HT-29 (cell line): Measurements from ENCODE around the gene DENND4B. TPM values are rescaled to one million over a fixed set of nuclear protein-coding genes. Genes with fewer than 3 reads are reported as not detected.
A peak's percentile ranks its signal among the peaks of the same experiment; 100 is the strongest.
"Not testable (repeated sequence)": the region's sequence is repeated elsewhere in the genome, so short reads cannot be mapped to it uniquely, and the experiment has no call there.

Experiments used
- DNase-seq: peaks from one replicate; pipeline ENCODE4 v3.0.0-alpha.2; 2015; ENCODE audit warnings: low spot score
- total RNA-seq: library from RNA; depleted of rRNA; stranded (reverse); fragments of >200 nt; shearing (Covaris generic); gene quantifications from 2 replicates; pipeline ENCODE4 v1.2.3, GENCODE V29; 2014

DENND4B gene
- total RNA-seq, 1 experiment from 2014 or later, result 36.5 TPM

DNA sequence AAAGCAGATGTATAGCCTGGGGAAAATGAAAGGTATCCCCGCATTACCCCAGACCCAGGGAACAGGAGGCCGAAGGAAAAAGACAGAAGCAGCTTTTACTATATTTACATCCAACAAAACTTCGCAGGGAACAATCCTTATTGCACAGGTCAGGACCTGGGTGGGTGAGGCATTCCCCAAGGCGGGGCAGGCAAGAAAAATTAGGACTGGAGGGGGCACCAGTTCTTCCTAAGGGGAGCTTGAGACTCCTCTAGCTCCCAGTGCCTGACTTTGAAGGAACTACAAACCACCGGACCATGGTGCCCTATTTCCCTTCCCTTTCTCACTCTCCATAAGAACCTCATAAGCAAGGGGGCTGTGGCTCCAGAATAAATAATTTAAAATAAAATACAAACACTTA lies 17.1 kb downstream of the DENND4B start:
- no peak for DNase-seq

DNA sequence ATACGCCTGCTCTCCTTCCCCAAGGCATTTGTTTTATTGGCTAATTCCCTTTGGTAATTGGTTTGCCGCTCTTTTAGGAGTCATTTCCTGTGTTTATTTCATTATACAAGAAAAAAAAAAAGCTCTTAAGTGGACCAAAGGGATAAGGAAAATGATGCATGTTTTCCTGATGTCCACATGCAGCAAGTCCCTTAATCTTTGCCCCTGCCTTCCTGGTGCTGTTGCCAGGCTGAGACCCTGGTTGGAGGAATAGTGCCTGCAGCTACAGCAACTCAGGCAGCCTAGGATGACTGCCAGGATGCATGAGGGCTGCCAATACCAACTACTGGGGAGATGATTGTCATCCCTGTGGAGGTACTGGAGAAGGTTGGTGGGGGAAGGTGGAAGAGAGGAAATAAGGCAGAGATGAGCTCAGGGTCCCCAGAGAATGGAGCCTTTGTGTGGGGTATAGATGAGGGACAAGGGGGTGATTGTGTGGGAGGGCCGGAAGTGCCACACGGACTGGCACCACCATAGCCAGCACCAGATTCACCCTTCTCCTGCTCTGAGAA lies 17.7 kb downstream of the DENND4B start:
- DNase-seq, result no peak

DNA sequence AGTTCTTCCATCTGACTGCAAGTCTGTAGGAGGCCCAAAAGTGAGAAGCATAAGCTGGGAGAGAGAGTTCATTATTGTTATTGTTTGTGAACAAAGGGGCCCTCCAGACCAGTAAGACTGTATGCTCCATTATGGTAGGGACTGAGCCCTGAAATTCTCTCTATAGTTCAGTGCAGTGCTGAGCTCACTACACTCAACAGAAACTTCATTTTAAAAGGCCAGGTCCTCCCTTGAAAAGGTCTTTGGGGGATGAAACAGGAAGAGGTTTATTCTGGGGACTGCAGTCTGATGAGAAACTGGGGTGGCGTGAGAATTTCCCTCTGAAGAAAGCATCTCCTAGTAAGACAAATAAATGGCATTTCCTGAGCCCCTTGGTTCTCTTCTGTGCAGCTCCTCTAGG lies 18.3 kb downstream of the DENND4B start:
- no peak for DNase-seq

DNA sequence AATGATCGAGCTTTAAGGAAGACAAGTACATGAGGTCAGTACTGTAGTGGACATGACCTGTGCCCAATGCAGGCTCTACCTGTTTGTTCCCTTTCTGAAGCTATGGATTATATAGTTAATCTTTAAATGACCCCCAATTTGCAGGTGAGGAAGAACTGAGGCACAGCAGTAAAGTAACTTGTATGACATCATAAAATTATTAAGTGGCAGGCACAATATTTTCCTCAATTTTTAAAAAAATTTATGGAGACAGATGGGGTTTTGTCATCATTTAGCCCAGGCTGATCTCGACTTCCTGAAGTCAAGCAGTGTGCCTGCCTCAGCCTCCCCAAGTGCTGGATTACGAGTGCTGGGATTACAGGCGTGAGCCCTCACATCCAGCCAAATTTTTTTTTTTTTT lies 20.1 kb downstream of the DENND4B start:
- DNase-seq, result no peak

DNA sequence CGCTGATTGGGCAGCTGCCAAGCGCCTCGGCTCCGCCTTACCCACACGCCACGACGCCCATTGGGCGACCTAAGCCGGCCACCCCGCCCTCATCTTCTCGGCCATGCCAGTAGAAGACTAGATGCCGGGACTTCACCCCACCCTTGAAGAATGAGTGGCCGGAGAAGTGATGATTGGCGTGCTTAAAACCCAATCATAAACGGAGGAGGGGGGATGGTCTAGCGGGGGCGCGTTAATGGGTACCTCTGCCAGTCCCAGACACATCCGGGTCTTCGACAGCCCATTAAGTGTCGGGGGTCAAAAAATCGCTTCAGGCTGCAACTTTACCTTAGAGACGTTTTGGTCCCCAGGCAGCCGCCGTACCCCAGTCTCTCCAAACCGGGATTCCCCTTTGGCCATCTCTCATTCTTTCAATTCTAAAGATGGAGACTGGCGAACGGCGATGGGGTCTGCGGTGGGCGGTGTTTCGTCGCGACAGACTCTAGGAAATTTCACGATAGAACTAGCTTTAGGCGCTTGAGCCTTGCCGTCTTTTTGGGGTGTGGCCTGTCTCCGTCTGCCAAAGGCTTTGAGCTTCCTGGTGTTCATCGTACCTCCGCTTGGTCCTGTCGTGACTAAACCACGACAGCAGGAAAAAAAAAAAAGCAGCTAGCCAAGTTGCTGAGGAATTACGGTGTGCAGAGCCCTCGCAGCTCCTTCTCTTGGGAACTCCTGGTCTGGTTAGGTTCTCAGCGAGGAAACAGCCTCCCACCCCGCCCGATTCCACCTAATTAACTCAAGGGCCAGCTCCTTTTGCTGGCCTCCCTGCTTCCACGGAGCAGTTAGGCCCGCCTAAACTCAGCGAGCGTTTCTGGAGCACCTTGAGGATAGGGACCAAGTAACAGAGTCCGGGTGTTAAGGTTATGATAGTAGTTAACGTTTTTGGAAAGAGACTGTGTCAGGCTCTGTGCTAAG lies 23.3 kb downstream of the DENND4B start, which contains the start of gene GATAD2B:
Gene GATAD2B, minus strand, starts transcription at position 1 of the 954 bp plus-strand sequence. CDS start 94,625 bp downstream, outside the sequence.
- DNase-seq, result peak; percentile 99

DNA sequence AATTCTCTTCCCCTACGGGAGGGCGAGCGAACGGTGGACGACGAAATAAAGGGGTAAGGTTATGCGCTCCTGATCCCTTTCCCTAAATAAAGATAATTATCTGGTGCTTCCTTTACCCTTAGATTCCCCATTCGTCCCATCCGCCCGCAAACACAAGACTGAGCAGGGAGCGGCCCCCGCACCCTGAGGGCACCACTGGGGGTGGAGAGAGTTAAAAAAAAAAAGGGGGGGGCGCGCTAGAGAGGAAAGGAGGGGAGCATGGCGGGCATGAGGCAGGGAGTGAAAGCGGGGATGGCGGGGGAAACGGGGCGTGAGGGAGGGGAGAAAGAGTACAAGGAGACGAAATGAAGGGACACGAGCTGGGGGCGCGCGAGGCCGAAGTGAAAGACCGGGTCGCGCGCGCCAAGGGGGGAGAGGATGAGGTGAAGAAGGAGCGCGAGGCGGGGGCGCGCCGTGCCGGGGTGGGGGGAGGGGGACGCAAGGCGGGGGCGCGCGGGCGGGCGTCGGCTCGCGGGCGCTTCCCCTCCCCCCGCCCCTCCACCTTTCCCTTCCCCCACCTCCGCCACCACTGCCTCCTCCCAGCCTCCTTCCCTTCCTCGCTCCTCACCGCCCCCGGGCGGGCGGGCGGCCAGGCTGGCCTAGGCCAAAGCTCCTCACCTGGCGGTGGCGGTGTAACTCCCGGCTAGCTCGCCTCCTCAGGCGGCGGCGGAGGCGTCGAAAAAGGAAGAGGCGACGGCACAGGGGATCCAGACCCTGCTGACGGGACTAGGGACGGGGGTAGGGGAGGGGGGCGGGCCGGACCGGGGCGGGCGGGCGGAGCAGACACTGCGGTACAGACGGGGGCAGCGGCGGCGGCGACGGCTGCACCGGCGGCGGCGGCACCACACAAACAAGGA lies 24.2 kb downstream of the DENND4B start:
- peak; percentile 69 for DNase-seq

DNA sequence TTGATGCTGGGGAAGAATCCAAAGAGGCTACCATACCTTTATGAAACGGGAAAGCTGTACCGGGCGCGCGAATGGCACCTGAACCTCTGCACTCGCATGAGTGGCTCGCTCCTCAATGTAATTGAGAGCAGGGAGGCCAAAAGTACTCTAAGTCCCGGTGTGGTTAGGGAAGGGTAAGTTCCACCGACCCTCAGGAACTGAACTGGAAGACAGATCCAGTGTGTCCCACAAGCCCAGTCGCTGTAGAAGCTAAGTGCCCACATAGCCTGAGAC lies 24.8 kb downstream of the DENND4B start:
- peak; percentile 29 for DNase-seq

DNA sequence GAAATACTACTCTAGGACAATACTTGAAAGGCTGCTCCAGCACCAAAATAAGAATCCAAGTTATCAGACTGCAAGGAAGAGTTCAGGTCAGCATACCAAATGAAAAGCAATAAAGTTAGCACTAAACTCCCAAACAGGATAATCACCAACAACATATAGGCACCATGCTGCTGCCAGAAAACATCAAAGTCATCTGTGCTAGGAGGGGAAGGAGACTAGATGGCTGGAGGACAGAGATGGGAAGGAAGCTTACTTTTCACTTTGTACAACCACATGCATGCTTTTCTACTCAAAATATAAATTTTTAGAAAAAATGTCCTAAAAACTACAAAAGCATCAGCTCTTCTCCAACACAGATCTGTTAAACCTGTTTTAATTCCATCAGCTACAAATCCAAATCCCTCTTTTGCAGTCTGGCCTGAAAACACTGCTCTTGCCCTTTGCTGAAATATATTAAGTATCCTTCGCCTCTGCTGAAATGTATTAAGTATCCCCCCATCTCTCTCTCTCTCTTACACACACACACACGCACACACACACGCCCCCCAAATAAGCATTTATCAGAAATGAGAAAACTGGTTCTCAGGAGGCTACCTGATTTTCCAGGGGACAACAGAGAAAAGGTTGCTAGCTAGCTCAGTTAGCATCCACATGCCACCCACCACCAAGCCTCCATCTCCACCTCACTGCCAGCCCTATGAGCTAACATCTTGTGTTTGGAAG lies 25.3 kb downstream of the DENND4B start:
- no peak for DNase-seq

DNA sequence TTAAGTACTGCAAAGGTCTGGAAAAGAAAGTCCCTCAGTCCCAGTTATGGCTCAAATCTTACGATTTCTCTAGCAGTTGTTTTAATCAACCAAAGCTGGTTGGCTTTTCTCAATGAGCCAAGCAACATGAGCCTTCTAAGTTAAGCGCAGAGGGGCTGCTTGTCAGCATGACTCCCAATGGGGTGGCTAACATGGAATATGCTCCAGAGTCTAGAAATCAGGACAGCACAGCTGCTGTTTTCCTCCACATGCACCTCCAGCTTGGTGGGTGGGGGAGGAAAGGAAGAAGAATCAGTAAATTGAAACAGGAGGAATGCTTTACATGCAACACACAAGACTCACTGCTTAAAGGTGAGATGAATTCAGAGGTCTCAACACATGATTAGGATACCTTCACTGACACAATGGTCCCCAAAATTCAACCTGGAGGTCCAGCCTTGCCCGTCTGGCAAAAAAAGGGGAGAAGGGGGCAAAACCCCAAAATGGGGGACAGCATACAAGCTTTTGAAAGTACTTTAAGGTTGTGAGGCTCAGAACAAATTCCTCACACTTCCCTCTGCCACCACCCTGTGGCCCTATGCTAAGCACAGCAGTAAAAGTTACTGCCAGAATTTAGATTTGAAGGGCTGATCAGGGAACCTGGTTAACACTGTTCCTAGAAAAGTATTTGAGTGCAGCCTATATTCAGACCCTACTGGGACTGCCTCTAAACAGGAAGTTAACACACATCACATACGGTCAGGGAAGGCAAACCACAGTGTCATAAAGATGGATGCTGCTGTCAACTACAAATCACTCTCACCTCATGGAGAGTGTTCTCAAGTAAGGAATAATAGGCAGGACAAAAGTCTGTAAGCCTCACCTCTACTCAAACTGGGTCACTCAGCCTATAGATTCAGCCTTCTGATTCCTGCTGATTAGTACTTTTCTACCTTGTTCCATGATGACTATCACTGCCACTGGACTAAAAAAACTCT lies 26.4 kb downstream of the DENND4B start:
- DNase-seq, result peak; percentile 15

DNA sequence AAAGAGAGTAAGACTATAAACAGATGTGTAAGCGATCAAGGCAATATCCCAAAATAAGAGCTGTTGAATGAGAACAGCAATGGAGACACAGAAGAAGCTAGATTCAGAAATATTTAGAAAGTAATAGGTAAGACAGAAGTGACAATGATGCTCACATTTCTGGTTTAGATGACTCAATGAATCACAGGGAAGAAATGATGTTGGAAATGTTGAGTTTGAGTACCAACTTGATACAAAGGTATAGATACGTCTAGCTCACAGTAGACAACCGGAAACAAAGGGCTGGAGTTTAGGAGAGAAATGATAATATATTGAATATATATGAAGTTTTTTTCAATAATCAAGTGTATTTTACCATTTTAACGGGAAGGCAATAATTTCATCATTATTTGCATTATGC lies 30.2 kb downstream of the DENND4B start:
- DNase-seq, result no peak

DNA sequence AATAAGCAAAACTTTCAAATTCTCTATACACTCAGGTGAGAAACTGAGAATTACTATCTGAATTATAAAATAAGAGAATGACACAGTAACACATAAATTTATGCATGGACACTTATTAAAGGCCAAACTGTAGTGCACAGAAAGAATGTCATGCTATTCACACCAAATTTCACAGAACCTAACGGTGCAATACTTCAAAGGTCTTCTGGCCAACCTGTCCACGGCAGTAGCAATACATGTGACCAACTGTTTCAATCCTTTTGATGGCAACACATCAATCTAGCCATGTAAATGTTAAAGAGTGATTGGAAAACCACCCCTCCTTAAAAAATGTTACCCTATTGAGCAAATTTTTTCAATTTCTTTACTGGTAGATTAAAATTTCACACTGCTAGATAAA lies 34.2 kb downstream of the DENND4B start:
- no peak for DNase-seq

DNA sequence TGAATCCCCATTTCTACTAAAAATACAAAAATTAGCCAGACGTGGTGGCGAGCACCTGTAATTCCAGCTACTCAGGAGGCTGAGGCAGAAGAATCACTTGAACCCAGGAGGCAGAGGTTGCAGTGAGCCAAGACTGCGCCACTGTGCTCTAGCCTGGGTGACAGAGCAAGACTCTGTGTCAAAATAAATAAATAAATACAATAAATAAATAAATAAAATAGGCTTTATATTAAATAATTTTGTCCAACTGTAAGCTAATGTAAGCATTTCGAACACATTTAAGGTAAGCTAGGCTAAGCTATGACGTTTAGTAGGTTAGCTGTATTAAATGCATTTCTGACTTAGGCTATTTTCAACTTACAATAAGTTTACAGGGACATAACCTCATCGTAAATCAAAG lies 36.0 kb downstream of the DENND4B start:
- DNase-seq, result not testable (repeated sequence)

DNA sequence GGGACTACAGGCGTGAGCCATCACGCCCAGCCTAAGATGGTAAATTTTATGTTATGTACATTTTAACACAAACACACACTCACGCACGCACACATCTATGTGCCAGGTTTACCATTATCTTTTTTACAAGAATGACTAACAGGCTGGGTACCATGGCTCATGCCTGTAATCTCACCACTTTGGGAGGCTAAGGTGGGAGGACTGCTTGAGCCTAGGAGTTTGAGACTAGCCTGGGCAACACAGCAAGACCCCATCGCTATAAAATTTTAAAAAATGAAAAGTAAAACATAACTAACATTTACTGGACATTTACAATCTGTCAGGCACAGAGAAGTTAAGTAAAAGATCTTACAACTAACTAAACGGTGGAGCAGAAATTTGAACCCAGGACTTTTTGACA lies 38.4 kb downstream of the DENND4B start:
- no peak for DNase-seq

DNA sequence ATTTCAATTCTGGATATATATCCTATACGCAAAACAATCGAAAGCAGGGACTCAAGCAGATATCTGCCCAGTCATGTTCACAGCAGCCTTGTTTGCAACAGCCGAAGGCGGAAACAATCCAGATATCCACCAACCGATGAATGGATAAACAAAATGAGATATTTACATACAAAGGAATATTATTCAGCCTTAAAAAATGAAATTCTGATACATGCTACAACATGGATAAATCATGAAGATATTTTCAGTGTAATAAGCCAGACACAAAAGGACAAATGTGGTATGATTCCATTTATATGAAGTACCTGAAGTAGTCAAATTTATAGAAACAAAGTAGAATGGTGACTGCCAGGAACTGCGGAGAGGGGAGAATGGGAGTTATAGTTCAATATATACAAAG lies 39.4 kb downstream of the DENND4B start:
- no peak for DNase-seq

DNA sequence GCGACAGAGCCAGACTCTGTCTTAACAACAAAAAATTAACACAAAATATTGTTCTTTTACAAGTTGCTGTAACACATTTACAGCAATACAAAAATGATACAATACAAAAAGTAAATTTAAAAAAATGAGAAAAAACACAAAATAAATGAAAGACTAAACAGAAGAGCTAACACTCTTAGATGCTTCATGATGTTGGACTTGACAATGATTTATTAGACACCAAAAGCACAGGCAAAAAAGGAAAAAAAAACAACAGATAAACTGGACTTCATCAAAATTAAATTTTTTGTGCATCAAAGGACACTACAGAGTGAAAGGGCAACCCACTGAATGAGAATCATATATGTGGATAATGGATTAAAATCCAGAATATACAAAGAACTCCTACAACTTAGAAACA lies 40.1 kb downstream of the DENND4B start:
- DNase-seq, result no peak

DNA sequence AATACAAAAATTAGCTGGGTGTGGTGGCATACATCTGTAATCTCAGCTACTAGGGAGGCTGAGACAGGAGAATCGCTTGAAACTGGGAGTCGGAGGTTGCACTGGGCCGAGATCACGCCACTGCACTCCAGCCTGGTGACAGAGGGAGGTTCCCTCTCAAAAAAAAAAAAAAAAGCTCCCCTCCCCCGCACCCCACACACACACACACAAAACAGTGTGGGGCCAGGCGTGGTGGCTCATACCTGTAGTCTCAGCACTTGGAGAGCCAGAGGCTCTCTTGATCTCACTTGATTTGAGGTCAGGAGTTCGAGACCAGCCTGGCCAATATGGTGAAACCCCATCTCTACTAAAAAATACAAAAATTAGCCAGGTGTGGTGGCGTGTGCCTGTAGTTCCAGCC lies 40.6 kb downstream of the DENND4B start:
- not testable (repeated sequence) for DNase-seq

DNA sequence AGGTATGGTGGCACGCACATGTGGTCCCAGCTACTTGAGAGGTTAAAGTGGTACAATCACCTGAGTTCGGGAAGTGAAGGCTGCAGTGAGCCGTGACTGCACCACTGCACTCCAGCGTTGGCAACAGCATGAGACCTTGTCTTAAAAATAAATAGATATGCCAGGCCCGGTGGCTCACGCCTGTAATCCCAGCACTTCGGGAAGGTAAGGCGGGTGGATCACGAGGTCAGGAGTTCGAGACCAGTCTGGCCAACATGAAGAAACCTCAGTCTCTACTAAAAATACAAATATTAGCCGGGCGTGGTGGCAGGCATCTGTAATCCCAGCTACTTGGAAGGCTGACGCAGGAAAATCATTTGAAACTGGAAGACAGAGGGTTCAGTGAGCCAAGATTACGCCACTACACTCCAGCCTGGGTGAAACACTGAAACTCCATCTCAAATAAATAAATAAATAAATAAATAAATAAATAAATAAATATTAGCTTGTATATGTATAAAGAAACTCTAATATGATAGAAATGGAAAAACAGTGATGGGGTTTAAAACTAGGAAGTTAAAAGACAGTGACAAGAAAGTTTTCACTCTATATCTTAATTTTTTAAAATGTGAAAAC lies 42.6 kb downstream of the DENND4B start:
- DNase-seq, result no peak

DNA sequence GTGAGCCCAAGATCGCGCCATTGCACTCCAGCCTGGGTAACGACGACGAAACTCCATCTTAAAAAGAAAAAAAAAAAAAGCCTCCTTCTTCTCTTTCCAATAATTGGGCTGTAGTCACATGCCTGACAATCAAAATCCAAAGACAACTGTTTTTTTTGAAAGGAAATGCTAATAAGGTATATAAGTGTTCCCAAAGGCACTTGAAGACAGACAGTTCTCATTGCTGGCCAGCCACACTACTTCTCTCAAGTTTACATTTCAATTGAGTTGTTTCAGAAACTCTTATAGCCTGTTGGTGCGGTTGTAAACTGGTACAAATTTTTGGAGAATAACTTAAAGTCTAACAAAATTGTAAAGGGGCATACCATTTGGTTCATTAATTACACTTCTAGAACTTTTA lies 47.0 kb downstream of the DENND4B start:
- DNase-seq, result no peak

DNA sequence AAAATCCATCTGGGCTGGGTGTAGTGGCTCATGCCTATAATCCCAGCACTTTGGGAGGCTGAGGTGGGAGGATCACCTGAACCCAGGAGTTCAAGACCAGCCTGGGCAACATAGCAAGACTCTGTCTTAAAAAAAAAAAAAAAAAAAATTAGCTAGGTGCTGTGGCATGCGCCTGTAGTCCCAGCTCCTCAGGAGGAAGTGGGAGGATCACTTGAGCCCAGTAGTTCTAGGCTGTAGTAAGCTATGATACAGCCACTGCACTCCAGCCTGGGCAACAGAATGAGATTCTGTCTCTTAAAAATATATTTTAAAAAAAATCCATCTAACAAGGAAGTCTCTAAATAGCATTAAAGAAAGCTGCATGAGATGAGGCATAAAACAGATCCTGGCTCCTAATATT lies 50.7 kb downstream of the DENND4B start:
- DNase-seq, result not testable (repeated sequence)

DNA sequence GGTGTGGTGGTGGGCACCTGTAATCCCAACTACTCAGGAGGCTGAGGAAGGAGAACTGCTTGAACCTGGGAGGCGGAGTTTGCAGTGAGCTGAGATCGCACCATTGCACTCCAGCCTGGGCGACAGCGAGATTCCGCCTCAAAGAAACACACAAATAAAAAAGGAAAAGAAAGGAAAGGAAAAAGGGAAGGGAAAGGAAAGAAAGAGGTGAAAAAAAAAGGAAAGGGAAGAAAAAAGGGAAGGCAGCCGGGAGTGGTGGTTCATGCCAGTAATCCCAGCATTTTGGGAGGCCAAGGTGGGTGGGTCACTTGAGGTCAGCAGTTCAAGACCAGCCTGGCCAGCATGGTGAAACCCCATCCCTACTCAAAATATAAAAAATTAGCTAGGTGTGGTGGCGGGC lies 55.5 kb downstream of the DENND4B start:
- DNase-seq, result not testable (repeated sequence)
